Measurements from ENCODE around the gene GAREM2.

GAREM2 gene

DNA sequence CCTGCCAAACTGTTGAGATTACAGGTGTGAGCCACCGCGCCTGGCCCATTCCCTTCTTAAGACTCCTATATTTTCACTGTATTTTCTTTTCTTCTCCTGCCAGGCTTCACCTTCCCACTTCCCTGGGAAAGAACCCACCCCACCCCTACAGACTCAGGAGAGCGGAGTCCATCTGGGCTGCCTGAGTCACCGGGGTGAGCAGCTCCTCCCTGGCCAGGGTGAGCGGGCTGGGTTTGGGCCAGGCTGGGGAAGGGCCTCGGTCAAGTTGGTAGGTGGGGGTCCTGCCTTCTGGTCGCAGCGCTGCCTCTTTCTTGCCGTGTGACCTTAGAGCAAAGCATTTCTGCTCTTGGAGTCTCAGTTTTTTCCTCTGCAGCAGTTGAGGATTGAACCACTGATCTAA, 2.1 kb upstream of the GAREM2 start:
- DNase-seq = no peak

DNA sequence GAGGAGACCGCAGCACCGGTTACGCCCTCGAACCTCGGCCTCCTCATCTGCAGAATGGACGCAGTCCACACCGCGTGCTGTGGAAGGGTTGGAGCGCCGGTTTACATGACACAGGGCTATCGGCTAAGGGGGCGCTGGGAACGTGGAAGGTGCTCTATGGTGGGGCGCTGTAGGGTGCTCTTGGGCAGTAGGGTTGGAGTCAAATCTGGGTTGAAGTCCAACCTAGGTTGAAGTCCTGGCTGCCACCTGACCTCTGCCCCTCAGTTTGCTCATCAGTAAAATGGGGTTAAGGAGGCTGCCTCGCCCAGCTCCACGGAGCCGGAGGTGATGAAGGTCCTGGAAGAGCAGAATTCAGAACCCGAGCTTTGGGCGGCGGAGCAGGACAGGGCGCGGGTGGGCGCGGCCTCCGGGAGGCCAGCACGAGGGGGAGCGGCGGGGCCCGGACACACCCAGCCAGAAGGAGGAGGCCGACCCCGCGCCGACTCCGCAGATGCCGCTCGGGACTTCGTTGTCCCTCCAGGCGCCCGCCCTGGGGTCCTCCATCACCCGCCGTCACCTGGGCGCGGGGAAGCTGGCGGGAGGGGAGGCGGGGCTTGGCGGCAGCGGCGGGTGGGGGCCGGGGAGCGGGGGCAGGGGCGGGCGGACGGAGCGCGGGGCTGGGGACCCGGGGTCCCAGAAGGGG, 558 bp upstream of the GAREM2 start:
- DNase-seq = no peak

DNA sequence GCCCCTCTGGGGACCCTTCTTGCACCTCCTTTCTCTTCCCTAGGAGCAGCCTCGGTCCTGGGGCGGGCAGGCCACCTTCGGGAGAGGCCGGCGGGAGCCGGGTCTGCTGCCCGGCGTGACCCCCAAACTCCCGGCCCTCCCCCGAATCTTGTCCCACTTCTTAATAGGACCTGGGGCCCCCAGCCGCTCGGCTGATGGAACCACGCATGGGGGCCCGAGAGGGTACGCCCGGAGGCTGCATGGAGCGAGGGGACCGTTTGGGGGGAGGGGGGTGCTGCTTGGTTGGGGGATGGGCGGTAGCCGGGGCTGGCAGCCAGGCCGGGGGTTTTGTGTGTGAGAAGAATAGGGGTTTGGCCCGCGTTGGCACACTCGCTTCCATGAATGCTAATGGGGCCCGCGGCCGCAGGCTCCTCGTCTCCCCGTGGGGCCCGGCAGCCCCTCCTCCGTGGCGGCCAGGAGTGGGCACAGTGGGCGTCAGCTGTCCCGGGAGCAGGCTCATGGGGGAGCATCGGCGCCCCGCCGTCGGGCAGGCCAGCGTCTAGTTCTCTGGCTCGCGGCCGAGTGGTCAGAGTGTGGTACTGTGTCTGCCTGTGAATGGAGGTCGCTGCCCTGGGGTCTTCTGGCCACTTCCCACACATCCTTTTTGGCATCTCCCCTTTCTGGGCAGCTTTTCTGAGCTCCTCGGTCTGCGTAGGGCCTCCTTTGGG, 1.0 kb downstream of the GAREM2 start:
- no peak for DNase-seq

DNA sequence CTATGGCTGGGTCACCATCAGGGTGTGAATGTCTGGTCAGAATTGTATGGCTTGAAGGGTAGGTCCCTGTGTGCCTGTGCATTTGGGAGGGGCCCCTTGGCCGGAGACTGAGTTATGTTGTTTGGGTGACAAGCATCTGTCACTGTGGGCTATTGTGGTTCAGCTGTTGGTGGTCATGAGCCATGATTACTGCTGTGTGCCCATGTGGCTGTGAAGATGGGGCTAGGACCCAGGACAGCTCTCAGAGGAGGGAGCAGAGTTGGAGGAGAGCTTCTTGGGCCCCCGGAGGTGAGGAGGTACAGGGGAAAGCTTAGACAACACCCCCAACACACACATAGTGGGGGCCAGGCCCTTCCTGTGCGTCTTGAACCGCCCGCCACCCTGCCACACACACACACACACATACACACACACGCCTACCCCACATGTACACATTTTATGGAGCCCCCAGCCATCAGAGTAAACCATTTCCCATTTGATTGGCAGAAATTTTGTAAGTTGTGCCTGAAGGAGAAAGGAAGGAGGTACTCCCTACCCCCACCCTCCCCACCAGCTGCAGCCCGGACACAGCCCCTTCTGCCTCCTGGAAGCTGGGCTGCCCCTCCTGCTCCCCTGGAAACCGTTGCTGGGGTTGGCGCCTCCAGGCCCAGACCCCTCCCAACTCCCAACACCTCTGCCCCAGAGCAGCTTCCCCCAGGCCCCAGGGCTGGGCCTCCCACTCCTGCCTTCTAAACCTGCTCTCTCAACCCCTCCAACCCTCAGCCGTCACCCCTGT, 2.0 kb downstream of the GAREM2 start:
- no peak for DNase-seq

DNA sequence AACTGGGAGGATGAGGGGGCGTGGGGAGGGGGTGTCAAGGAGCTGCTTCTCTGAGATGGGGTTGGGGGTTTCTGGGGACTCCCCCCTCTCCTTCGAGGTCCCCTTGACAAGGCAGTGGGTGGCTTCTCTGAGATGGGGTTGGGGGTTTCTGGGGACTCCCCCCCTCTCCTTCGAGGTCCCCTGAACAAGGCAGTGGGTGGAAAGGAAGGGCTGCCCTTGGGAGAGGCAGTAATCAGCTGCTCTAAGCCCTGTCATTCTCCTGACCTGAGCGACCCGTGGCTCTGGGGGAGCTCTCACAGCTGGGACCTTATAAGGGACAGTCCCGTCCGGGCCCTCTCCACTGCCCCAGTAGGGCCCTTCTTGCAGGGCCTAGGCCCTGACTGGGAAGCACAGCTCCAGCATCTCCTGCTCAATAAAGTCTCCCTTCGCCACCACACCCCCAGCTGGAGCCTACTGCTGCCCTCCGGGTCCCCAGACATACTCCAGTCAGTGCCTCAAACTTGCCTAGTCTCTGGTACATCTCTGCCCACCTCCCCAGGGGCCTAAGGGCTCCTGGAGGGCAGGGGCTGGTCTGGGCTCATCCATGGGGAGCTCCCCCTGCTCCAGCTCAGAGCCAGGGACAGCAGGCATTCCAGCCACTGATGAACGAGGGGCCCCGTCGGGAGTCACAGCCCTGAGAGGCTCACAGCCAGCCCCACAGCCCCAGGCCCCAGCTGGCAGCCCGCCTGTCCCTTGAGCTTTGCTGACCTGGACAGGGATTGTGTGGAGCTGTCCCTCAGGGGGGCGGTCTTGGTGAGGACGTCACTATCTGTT, 2.8 kb downstream of the GAREM2 start:
- no peak for DNase-seq

DNA sequence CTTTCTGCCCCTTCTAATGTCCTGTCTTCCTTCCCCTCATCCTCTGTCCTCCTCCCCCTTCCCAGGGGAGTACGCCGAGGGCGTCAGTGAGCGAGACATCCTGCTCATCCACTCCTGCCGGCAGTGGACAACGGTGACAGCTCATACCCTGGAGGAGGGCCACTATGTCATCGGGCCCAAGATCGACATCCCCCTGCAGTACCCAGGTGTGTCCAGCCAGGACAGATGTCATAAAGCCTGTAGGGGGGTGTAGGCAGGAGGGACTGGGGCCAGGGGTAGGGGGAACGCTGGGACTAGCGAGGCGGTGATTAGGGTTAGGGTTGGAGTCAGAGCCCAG, 3.4 kb downstream of the GAREM2 start:
- DNase-seq = no peak

DNA sequence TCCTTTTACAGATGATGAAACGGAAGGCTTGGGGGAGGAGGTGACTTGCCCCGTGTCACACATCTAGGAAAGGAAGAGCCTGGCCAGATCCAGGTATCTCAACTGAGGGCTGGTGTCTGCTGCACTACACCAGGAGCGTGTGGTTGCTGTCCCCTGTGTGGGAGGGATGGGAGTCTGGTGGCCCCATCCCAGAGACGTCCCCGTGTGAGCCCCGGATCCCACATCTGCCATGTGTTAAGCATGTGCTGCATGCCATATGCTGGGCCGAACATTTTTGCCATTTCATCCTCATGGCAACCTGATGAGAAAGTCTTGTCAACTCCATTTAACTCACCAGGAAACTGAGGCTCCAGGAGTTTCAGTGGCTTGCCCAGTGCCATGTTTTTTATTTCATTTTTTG, 4.2 kb downstream of the GAREM2 start:
- no peak for DNase-seq

DNA sequence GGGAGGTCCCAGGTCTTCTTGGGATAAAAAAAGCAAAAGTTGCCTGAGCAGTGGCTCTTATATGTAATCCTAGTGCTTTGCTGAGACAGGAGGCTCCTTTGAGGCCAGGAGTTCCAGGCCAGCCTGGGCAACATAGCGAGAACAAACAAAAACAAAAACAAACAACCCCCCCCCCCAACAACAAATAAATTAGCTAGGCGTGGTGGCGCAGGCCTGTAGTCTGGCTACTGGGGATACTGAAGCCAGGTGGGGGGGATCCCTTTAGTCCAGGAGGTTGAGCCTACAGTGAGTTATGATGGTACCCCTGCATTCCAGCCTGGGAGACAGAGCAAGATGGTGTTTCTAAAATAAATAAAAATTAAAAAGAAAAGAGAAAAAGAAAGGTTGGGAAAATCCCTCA, 5.4 kb downstream of the GAREM2 start:
- no peak for DNase-seq

DNA sequence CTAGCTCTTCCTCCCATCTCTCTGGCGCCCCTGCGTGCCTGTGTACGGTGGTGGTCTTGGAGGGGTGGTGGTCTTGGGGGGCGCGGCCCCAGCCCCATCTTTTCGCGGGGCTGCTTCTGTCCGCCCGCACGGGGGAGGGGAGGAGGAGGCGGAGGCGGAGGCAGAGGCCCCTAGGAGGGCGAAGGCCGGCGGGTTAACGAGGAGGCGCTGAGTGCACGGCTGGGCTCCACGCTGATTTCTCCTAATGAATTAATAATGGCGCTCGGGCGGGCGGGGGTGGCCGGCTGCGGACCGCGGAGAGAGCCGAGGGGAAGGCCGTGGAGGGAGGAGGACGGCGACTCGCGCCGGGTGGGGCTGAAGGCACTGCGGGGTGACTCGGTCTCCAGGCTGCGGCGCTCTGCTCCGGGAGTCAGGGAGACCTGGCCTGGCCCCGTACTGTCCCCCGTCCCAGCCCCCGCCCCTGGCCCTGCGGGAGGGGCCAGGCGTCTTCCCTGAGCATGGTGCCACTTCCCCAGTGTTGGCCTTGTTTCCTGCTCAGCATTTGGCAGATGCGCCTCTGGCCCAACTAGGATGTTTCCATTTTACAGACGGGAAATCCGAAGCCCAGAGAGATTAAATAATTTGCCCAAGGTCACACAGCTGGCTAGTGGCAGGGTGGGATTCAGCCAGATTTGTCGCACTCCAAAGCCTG, 6.0 kb downstream of the GAREM2 start:
- no peak for DNase-seq

DNA sequence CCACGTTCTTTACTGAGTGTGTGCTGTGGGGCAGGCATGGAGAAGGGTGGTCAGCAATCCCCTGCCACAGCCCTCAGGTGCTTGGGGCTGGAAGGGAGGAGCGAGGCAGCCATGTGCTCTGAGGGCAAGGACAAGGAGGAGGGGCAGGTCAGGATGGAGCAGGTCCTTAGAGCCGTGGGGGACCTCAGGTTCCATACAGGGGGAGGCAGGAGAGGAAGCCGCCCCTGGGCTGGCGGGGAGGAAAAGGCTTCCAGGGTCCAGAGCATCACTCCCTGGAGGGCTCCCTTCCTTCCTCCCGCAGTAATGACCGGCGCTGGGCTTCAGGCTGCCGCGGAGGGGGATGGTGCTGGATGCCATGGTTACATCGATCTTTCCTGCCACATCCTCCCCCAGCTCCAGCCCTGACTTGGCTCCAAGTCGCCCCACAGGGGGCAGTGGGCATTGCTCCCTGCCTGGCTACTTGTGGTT, 6.6 kb downstream of the GAREM2 start:
- no peak for DNase-seq

DNA sequence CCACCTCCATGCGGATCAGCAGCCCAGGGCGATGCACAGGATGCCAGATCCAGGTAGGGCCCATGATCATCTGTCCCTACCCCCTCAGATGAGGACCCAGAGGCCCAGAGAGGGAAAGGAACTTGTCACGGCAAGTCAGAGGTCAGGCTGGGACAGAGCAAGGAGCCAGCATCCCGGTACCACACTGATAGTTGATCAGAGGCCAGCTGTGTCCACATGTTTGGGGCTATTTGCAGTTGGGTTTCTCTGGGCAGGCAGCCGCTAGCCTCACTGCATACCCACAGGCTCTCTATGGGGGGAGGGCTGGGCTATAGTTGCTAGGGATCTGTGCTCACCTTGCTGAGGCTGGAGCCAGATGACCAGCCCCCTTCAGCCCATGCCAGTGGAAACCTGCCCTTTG, 9.6 kb downstream of the GAREM2 start:
- DNase-seq = no peak

DNA sequence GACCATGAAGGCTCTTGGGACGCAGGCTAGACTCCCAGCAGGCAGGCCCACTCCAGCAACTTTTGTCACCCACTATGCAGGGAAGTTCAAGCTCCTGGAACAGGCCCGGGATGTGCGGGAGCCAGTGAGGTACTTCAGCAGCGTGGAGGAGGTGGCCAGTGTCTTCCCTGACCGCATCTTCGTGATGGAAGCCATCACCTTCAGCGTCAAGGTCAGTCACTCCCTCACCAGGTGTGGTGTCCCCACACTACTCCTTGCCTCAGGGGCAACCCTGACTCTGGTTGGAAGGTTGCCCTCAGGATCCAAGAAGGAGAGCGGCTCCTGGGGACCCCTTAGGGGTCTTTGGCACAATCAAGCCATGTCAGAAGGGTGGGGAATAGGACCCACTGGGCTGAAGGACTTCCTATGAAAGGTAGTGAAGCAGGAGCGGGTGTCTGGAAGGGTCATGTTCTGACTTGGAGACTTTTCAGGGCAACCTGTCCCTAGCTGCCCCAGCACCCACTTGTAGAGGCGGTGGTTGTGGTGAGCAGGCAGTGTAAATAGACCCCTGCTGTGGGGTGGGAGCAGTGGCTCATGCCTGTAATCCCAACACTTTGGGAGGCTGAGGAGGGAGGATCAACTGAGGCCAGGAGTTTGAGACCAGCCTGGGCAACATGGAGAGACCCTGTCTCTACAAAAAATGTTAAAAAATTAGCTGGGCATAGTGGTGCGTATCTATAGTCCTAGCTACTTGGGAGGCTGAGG, 10.2 kb downstream of the GAREM2 start:
- DNase-seq = no peak

DNA sequence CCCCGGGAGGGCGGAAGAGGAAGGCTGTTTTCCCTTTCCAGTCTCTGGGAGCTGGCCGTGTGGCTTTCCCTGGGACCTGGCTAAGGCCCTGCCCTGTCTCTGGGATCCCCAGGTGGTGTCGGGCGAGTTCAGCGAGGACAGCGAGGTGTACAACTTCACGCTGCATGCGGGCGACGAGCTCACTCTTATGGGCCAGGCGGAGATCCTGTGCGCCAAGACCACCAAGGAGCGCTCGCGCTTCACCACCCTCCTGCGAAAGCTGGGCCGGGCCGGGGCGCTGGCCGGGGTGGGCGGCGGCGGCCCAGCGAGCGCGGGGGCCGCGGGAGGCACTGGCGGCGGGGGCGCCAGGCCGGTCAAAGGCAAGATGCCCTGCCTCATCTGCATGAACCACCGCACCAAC, 11.2 kb downstream of the GAREM2 start:
- DNase-seq = no peak

DNA sequence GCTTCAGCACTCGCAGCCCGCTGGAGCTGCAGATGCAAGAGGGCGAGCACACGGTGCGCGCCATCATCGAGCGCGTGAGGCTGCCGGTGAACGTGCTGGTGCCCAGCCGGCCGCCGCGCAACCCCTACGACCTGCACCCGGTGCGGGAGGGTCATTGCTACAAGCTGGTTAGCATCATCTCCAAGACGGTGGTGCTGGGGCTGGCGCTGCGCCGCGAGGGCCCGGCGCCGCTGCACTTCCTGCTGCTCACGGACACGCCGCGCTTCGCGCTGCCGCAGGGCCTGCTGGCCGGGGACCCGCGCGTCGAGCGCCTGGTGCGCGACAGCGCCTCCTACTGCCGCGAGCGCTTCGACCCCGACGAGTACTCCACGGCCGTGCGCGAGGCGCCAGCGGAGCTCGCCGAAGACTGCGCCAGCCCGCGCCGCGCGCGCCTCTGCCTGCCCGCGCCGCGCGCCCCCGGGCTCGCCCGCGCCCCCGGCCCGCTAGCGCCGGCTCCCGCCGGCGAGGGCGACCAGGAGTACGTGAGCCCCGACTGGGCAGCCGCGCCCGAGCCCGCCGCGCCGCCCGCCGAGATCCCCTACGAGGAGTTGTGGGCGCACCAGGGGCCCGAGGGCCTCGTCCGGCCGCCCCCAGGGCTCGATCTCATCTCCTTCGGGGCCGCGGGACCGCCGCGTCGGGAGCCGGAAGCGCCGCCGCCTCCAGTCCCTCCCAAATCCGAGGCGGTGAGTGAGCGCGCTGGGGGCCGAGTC, 11.8 kb downstream of the GAREM2 start:
- DNase-seq = peak; percentile 80

DNA sequence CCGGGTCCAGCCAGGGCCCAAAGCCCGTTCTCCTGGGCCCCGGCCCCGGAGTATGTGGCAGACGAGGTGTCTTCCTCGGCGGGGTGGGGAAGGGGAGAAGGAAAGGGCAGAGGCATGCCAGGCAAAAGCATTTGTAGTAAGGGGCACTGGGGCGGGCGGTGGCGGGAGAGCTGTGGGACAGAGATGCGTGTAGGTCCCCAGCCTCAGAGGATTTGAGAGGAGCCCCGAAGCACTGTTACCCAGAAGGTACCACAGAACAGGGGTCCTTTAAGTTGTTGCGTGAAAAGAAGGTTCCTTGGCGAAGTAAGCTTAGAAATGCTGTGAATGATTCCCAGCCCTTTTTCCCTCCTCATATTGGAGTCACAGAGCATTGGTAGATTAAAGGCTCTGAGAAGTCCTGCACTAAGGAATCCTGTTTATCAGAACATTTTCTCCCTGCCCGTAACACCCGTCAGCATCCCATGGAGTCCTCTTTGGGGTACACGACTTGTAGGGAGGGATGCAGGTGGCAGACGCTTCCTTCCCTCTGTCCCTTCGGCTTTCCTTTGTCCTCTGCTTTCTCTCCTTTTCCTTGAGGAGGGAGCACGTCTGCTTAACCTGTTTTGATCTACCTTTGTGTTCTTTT, 12.5 kb downstream of the GAREM2 start:
- DNase-seq = no peak

DNA sequence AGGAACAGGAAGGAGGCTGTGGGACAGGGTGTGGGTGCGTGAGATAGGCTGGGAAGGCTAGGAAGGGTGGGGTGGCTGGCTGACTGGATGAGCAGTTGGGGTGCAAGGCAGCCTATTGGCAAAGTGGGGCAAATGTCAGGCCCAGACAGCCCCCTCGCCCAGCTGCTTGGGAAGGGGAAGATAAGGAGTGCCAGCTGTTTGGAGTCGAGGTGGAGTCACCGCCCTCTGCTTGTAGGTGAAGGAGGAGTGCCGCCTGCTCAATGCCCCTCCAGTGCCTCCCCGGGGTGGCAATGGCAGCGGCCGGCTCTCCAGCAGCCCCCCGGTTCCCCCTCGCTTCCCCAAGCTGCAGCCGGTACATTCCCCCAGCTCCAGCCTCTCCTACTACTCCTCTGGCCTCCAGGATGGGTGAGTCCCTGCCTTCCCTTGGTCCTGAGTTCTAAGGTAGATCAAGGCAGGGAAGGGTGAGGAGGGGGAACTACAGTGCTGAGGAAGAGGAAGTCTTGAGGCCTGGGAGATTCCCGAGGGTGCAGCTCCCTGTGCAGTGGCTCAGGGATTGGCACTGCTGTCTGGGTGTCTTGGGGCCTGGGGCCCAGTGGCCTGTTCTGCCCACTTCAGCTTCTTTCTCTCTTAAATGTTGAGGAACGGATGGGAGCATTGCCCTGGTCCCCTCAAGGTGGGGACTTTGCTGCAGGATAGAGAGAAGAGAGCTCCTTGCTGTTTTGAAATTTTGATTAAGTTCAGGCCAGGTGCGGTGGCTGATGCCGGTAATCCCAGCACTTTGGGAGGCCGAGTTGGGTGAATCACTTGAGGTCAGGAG, 13.3 kb downstream of the GAREM2 start:
- no peak for DNase-seq

DNA sequence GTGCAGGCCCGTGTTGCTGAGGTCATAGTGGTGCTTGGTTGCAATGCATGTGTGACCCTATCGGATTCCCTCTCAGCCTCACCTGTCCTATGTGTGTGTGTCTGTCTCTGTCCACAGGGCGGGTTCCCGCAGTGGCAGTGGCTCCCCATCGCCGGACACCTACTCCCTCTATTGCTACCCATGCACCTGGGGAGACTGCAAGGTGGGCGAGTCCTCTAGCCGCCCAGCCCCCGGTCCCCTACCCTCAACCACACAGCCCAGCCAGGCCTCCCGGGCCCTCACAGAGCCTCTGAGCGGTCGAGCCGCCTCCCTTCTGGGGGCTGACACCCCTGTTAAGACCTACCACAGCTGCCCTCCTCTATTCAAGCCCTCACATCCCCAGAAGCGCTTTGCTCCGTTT, 14.2 kb downstream of the GAREM2 start:
- DNase-seq = no peak

DNA sequence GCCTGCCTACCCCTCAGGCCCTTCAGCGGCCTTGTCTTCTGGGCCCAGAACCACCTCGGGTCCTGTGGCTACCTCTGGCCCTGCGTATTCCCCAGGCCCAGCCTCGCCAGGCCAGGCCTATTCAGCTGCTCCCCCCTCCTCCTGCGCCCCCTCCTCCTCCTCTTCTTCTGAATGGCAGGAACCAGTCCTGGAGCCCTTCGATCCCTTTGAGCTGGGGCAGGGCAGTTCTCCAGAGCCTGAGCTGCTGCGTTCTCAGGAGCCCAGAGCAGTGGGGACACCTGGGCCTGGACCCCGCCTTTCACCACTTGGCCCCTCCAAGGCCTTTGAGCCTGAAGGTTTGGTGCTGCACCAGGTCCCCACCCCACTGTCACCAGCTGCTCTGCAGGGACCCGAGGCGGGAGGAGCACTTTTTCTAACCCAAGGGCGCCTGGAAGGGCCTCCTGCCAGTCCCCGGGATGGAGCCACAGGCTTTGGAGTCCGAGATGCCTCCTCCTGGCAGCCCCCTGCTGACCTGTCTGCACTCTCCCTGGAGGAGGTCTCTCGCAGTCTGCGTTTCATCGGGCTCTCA, 14.7 kb downstream of the GAREM2 start:
- no peak for DNase-seq

DNA sequence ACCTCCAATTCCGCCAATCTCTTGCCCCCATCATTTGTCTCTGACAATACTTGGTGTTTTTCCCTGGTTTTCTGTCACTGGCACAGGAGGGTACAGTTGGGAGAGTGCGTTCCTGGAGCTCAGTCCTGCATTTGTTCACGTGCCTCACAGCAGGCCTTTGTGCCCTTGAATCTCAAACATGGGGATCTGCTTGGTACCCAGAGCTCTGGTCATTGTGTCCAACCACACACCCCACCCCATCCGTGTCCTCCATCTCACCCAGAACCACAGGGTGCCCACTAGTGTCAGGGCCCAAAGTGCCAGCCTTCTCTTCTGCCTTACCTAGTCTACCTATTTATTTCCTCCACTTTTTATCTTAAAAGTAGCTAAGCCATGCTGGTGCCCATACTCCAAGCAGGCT, 16.2 kb downstream of the GAREM2 start:
- no peak for DNase-seq

Data from activated CD4-positive, alpha-beta T cell treated with anti-CD3 and anti-CD28 coated beads for 1 hour (primary cell).